ENCODE results near the gene GOLPH3L. TPM values are rescaled to one million over a fixed set of nuclear protein-coding genes. Genes with fewer than 3 reads are reported as not detected.
A peak's percentile ranks its signal among the peaks of the same experiment; 100 is the strongest.
"Not testable (repeated sequence)": the region's sequence is repeated elsewhere in the genome, so short reads cannot be mapped to it uniquely, and the experiment has no call there.

Gene GOLPH3L
- total RNA-seq, 1 donor from 2014 or later: 26.6 TPM

GRCh38 chr1:150650193-150650592, 46.8 kb downstream of the GOLPH3L start:
- no peaks in the 10 kb centered on the region for H3K4me1 Mint-ChIP-seq
- no peaks in the 10 kb centered on the region for H3K27me3 Mint-ChIP-seq (ENCODE audit: low read depth)
- DNase-seq (ENCODE audit: low spot score in 2 of 2, unreplicated experiment in 2 of 2): no peak
- H3K36me3 Mint-ChIP-seq: peaks cover 20% of the 10 kb centered on the region
- no peak overlapping the region for H3K27ac Mint-ChIP-seq
- no peaks in the 10 kb centered on the region for H3K9me3 Mint-ChIP-seq
- H3K4me3 Mint-ChIP-seq: no peak overlapping the region
- no peak for TF ChIP-seq CTCF (IDR thresholded peaks at IDR 0.05; ENCODE audit: unreplicated experiment)

- Mint-ChIP-seq H3K36me3 (peaks cover 19% of the 10 kb centered on the region), H3K27me3 (ENCODE audit: low read depth) (no peaks in the 10 kb centered on the region), H3K9me3 (no peaks in the 10 kb centered on the region), H3K27ac (no peak overlapping the region), H3K4me1 (no peaks in the 10 kb centered on the region), H3K4me3 (no peak overlapping the region)
- no peak for DNase-seq (ENCODE audit: low spot score in 2 of 2, unreplicated experiment in 2 of 2)
- TF ChIP-seq CTCF (IDR thresholded peaks at IDR 0.05; ENCODE audit: unreplicated experiment): no peak
Measured at GRCh38 chr1:150649441-150650075, 47.4 kb downstream of the GOLPH3L start.

- no peak for TF ChIP-seq CTCF (IDR thresholded peaks at IDR 0.05; ENCODE audit: unreplicated experiment)
- Mint-ChIP-seq H3K27me3 (ENCODE audit: low read depth) (no peaks in the 10 kb centered on the region), H3K4me1 (peaks cover 3% of the 10 kb centered on the region), H3K36me3 (peaks cover 2% of the 10 kb centered on the region), H3K9me3 (no peaks in the 10 kb centered on the region), H3K27ac (no peak overlapping the region), H3K4me3 (no peak overlapping the region)
- DNase-seq (ENCODE audit: low spot score in 2 of 2, unreplicated experiment in 2 of 2): no peak
Measured at GRCh38 chr1:150642296-150642695, 54.7 kb downstream of the GOLPH3L start.

GRCh38 chr1:150641126-150641815, 55.7 kb downstream of the GOLPH3L start:
- H3K36me3 Mint-ChIP-seq; H3K4me3 Mint-ChIP-seq; H3K4me1 Mint-ChIP-seq; H3K9me3 Mint-ChIP-seq; DNase-seq (ENCODE audit: low spot score in 2 of 2, unreplicated experiment in 2 of 2); H3K27me3 Mint-ChIP-seq (ENCODE audit: low read depth): not testable (repeated sequence)
- H3K27ac Mint-ChIP-seq: peak overlapping the region; percentile 69

- H3K27ac Mint-ChIP-seq; DNase-seq (ENCODE audit: low spot score in 2 of 2, unreplicated experiment in 2 of 2); H3K27me3 Mint-ChIP-seq (ENCODE audit: low read depth); H3K9me3 Mint-ChIP-seq; H3K36me3 Mint-ChIP-seq; H3K4me3 Mint-ChIP-seq: not testable (repeated sequence)
- peaks cover 11% of the 10 kb centered on the region for H3K4me1 Mint-ChIP-seq
Measured at GRCh38 chr1:150638430-150638829, 58.5 kb downstream of the GOLPH3L start.

GRCh38 chr1:150634839-150635622, 61.9 kb downstream of the GOLPH3L start:
- peaks cover 13% of the 10 kb centered on the region for H3K4me1 Mint-ChIP-seq
- not testable (repeated sequence) for H3K36me3 Mint-ChIP-seq; H3K9me3 Mint-ChIP-seq; H3K27ac Mint-ChIP-seq; H3K27me3 Mint-ChIP-seq (ENCODE audit: low read depth); DNase-seq (ENCODE audit: low spot score in 2 of 2, unreplicated experiment in 2 of 2); H3K4me3 Mint-ChIP-seq

Measured in mesothelial cell of epicardium (in vitro differentiated cells).